Gastrocnemius medialis (tissue), 4 donors: ENCODE measurements around the gene ZFYVE28. TPM values are rescaled to one million over a fixed set of nuclear protein-coding genes. Genes with fewer than 3 reads are reported as not detected.

Experiments used
- ATAC-seq, 2 donors: fragments of 150-250 bp; one replicate each; pipeline ENCODE4 v1.9.1; 2016
- DNase-seq, 2 donors: peaks; one replicate each; pipeline ENCODE4 v3.0.0-alpha.2; 2019
- H3K27ac ChIP-seq, 4 donors: fragments of 200-600 bp; sonication (generic); 1 replicate in 1 of 4; 2 replicates in 3 of 4; pipeline ENCODE4 v1.5.1; 2016 to 2018; ENCODE audit warnings: mild to moderate bottlenecking in 2 of 4, moderate library complexity in 1 of 4
- H3K27me3 ChIP-seq, 3 donors: fragments of 200-600 bp; sonication (generic) in 2 of 3; 1 replicate in 1 of 3; 2 replicates in 2 of 3; pipeline versions ENCODE4 v1.5.1 to v1.6.0; 2016 to 2019; ENCODE audit warnings: mild to moderate bottlenecking in 1 of 3, moderate library complexity in 1 of 3
- H3K36me3 ChIP-seq, 2 donors: fragments of 200-600 bp; sonication (generic) in 1 of 2; one replicate each; pipeline ENCODE4 v1.5.1; 2017 to 2018
- H3K4me1 ChIP-seq, 2 donors: fragments of 200-600 bp; sonication (generic) in 1 of 2; one replicate each; pipeline ENCODE4 v1.5.1; 2016 to 2017; ENCODE audit warnings: mild to moderate bottlenecking in 2 of 2
- H3K4me3 ChIP-seq, 4 donors: fragments of 200-600 bp; sonication (generic) in 3 of 4; 1 replicate in 1 of 4; 2 replicates in 3 of 4; pipeline ENCODE4 v1.5.1; 2016 to 2019; ENCODE audit warnings: mild to moderate bottlenecking in 2 of 4
- H3K9me3 ChIP-seq, 3 donors: fragments of 200-600 bp; sonication (generic) in 2 of 3; 1 replicate in 1 of 3; 2 replicates in 2 of 3; pipeline ENCODE4 v1.5.1; 2016 to 2019
- CTCF ChIP-seq, 5 experiments: fragments of 450-650 bp in 3 of 5; fragments of 200-600 bp in 2 of 5; sonication (generic) in 2 of 5; IDR thresholded peaks in 4 of 5; conservative IDR thresholded peaks in 1 of 5; 1 replicate in 4 of 5; 2 replicates in 1 of 5; pipeline ENCODE4 v1.5.1; 2016 to 2019; ENCODE audit warnings: antibody characterized with exemption in 5 of 5, mild to moderate bottlenecking in 3 of 5, moderate library complexity in 3 of 5
- POLR2A ChIP-seq, 2 donors: fragments of 450-650 bp; IDR thresholded peaks; one replicate each; pipeline ENCODE4 v1.6.1; 2017; ENCODE audit warnings: antibody characterized with exemption in 2 of 2, mild to moderate bottlenecking in 2 of 2, moderate library complexity in 2 of 2
- in situ Hi-C, 4 donors: fragments of 200-750 bp; cut with MboI; loops; one replicate each; pipeline versions ENCODE4 v1.15.0 to v1.8.0; 2017; ENCODE audit warnings: low sequenced_read_pairs in 4 of 4
- intact Hi-C: fragments of 100-400 bp; cut with DNase I; formaldehyde crosslinking; loops from one replicate; pipeline ENCODE4 v1.15.1; 2023; ENCODE audit warnings: low total_unique reads
- total RNA-seq, 4 donors: library from RNA; depleted of rRNA; stranded (reverse); fragments of >200 nt; gene quantifications; one replicate each; pipeline versions ENCODE4 v1.1.0 to v1.2.3, GENCODE V29; 2016

Gene ZFYVE28
- total RNA-seq, 4 donors from 2014 or later, result 1.8 to 6.0 (median 3.4) TPM

GRCh38 chr4:2283199-2283711, 135.2 kb downstream of the ZFYVE28 start:
- Histone ChIP-seq H3K4me3 (no peak overlapping the region), H3K36me3 (no peaks in the 10 kb centered on the region), H3K27me3 (no peaks in the 10 kb centered on the region), H3K9me3 (no peaks in the 10 kb centered on the region), H3K27ac (no peak overlapping the region), H3K4me1 (no peaks in the 10 kb centered on the region)
- in situ Hi-C loops, result no loop called here
- DNase-seq (no peak), ATAC-seq (no peak)
- intact Hi-C loops, result no loop called here
- no peak for TF ChIP-seq POLR2A (IDR thresholded peaks at IDR 0.05)
- TF ChIP-seq CTCF (IDR thresholded peaks at IDR 0.05 in 4 of 5, conservative IDR thresholded peaks at IDR 0.05 in 1 of 5), result no peak

- no peak overlapping the region for H3K27ac ChIP-seq
- intact Hi-C loops (no loop called here), in situ Hi-C loops (no loop called here)
- no peak overlapping the region for H3K4me3 ChIP-seq
- no peaks in the 10 kb centered on the region for H3K4me1 ChIP-seq
- DNase-seq, result no peak
- H3K9me3 ChIP-seq, result no peaks in the 10 kb centered on the region
- TF ChIP-seq CTCF (IDR thresholded peaks at IDR 0.05 in 4 of 5, conservative IDR thresholded peaks at IDR 0.05 in 1 of 5), result no peak
- TF ChIP-seq POLR2A (IDR thresholded peaks at IDR 0.05), result no peak
- no peaks in the 10 kb centered on the region for H3K27me3 ChIP-seq
- ATAC-seq, result no peak
- H3K36me3 ChIP-seq, result no peaks in the 10 kb centered on the region
These were observed 136.7 kb downstream of the ZFYVE28 start for GRCh38 chr4:2281575-2282343.

GRCh38 chr4:2280531-2281300, 137.7 kb downstream of the ZFYVE28 start:
- TF ChIP-seq CTCF (IDR thresholded peaks at IDR 0.05 in 4 of 5, conservative IDR thresholded peaks at IDR 0.05 in 1 of 5) (no peak), POLR2A (IDR thresholded peaks at IDR 0.05) (no peak)
- DNase-seq (no peak), ATAC-seq (no peak)
- H3K36me3 ChIP-seq, result no peaks in the 10 kb centered on the region
- H3K4me1 ChIP-seq, result no peaks in the 10 kb centered on the region
- no peak overlapping the region for H3K4me3 ChIP-seq
- H3K27me3 ChIP-seq, result no peaks in the 10 kb centered on the region
- intact Hi-C loops, result no loop called here
- no peak overlapping the region for H3K27ac ChIP-seq
- in situ Hi-C loops, result no loop called here
- no peaks in the 10 kb centered on the region for H3K9me3 ChIP-seq

- no peaks in the 10 kb centered on the region for H3K9me3 ChIP-seq
- no peak overlapping the region for H3K4me3 ChIP-seq
- ATAC-seq (no peak), DNase-seq (no peak)
- TF ChIP-seq POLR2A (IDR thresholded peaks at IDR 0.05), result no peak
- TF ChIP-seq CTCF (IDR thresholded peaks at IDR 0.05 in 4 of 5, conservative IDR thresholded peaks at IDR 0.05 in 1 of 5), result no peak
- intact Hi-C loops, result no loop called here
- H3K36me3 ChIP-seq, result no peaks in the 10 kb centered on the region
- H3K27me3 ChIP-seq, result no peaks in the 10 kb centered on the region
- H3K4me1 ChIP-seq, result no peaks in the 10 kb centered on the region
- no peak overlapping the region for H3K27ac ChIP-seq
- in situ Hi-C loops, result no loop called here
These were observed 140.5 kb downstream of the ZFYVE28 start for GRCh38 chr4:2277956-2278355.
